ENCODE data around the gene N4BP3.

The N4BP3 gene

DNA sequence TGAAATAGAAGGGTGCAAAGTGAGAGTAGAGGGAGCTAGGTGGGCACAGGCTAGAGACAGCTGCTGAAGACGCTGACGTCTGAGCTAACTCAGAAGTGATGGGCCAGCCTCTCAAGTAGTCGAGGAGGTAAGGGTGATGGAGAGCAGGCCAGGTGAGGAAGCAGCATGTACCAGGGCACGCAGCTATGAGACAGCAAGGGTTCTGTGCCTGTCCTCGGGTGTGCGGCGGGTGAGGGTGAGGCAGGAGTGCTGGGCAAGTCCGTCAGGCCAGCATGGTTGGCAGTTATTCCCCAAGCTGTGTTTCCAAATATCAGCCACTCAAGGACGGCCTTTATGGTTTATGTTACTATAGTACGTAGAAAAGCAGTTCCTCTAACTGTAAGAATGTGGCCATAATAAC is 23.7 kb downstream of the N4BP3 start:
- DNase-seq (ENCODE audit: low read depth in 2 of 2), result no peak
- TF ChIP-seq, protein P1, sequence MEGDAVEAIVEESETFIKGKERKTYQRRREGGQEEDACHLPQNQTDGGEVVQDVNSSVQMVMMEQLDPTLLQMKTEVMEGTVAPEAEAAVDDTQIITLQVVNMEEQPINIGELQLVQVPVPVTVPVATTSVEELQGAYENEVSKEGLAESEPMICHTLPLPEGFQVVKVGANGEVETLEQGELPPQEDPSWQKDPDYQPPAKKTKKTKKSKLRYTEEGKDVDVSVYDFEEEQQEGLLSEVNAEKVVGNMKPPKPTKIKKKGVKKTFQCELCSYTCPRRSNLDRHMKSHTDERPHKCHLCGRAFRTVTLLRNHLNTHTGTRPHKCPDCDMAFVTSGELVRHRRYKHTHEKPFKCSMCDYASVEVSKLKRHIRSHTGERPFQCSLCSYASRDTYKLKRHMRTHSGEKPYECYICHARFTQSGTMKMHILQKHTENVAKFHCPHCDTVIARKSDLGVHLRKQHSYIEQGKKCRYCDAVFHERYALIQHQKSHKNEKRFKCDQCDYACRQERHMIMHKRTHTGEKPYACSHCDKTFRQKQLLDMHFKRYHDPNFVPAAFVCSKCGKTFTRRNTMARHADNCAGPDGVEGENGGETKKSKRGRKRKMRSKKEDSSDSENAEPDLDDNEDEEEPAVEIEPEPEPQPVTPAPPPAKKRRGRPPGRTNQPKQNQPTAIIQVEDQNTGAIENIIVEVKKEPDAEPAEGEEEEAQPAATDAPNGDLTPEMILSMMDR (IDR thresholded peaks at IDR 0.05; ENCODE audit: low read depth, low read length), result no peak
- no peak overlapping the region for H3K4me3 ChIP-seq (replicated peaks in 1 of 2; ENCODE audit: low read depth in 2 of 2, low read length in 2 of 2)

DNA sequence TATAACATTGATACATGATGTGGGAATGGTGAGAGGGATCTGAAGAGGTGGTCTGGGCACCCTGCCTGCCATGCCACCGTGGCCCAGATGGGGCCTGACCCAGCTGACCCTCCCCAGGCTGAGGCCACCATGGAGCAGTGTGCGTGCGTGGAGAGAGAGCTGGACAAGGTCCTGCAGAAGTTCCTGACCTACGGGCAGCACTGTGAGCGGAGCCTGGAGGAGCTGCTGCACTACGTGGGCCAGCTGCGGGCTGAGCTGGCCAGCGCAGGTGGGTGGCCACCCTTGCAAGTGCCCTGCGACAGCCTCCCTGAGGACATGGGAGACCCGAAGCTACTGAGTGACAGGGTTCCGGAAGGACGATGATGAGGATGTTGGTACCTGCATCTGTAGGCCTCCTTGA is 24.7 kb downstream of the N4BP3 start:
- TF ChIP-seq, protein P1 (IDR thresholded peaks at IDR 0.05; ENCODE audit: low read depth, low read length), result no peak
- DNase-seq (ENCODE audit: low read depth in 2 of 2), result no peak
- H3K4me3 ChIP-seq (replicated peaks in 1 of 2; ENCODE audit: low read depth in 2 of 2, low read length in 2 of 2), result no peak overlapping the region

DNA sequence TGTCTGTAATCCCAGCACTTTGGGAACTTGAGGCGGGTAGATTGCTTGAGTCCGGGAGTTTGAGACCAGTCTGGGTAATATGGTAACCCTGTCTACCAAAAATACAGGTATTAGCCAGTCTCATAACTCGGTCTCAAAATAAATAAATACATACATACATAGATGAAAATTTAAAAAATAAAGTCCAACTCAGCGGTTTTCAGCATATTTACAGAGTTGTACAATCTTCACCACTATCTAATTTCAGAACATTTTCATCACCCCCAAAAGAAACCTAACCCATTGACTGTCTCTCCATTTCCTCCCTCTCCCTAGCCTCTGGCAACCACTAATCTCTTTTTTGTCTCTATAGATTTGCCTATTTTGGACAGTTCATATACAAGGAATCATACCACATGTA is 28.2 kb downstream of the N4BP3 start:
- DNase-seq (ENCODE audit: low read depth in 2 of 2), result no peak
- H3K4me3 ChIP-seq (replicated peaks in 1 of 2; ENCODE audit: low read depth in 2 of 2, low read length in 2 of 2), result no peak overlapping the region
- TF ChIP-seq, protein P1 (IDR thresholded peaks at IDR 0.05; ENCODE audit: low read depth, low read length), result no peak

DNA sequence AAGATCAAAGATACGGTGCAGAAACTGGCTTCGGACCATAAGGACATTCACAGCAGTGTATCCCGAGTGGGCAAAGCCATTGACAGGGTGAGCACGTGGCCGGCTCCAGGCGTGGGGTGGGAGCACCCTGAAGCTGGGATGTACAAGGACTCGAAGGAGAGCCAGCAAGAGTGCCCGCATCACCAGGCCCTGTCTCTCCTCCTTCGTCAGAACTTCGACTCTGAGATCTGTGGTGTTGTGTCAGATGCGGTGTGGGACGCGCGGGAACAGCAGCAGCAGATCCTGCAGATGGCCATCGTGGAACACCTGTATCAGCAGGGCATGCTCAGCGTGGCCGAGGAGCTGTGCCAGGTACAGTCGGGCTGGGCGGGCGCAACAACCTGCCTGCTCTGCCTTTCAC is 29.3 kb downstream of the N4BP3 start:
- DNase-seq (ENCODE audit: low read depth in 2 of 2), result no peak
- TF ChIP-seq, protein P1 (IDR thresholded peaks at IDR 0.05; ENCODE audit: low read depth, low read length), result no peak
- H3K4me3 ChIP-seq (replicated peaks in 1 of 2; ENCODE audit: low read depth in 2 of 2, low read length in 2 of 2), result no peak overlapping the region

DNA sequence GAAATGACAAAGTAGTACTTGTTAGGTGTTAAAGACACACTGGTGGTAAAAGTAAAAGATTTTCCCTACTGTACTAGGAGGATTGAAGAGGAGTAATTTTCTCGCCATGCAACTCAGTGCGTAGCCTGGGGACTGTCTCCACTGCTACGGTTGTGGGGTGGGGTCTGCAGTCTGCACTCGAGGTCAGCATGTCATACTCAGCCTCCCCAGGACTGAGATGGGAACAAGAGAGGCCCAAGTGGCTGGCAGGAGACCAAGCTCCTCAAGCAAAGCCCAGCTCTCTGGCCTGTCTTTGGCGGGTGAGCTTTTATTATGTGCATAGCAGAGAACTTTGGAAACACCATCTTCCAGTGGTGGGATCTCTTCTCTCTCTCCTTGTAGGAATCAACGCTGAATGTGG is 29.9 kb downstream of the N4BP3 start:
- TF ChIP-seq, protein P1 (IDR thresholded peaks at IDR 0.05; ENCODE audit: low read depth, low read length), result no peak
- no peak for DNase-seq (ENCODE audit: low read depth in 2 of 2)
- H3K4me3 ChIP-seq (replicated peaks in 1 of 2; ENCODE audit: low read depth in 2 of 2, low read length in 2 of 2), result no peak overlapping the region

DNA sequence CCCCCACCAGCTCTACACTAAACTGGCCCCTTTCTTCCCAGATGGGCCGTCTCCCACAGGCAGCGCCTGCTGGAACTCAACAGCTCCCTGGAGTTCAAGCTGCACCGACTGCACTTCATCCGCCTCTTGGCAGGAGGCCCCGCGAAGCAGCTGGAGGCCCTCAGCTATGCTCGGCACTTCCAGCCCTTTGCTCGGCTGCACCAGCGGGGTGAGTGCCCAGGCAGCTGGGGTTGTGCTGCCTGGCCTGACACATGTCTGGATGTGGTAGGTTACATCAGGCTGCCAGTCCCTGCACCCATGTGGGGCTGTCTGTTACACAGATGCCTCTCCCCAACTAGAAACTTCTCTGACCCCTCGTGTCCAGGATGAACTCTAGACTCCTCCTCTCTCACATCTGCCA is 30.6 kb downstream of the N4BP3 start:
- peak in 1 of 2 donors; percentile 77 for DNase-seq (ENCODE audit: low read depth in 2 of 2)
- TF ChIP-seq, protein P1 (IDR thresholded peaks at IDR 0.05; ENCODE audit: low read depth, low read length), result no peak
- no peak overlapping the region for H3K4me3 ChIP-seq (replicated peaks in 1 of 2; ENCODE audit: low read depth in 2 of 2, low read length in 2 of 2)

Measured in cardiac fibroblast (primary cell).